ENCODE measurements around the gene GPR137C. TPM values are rescaled to one million over a fixed set of nuclear protein-coding genes. Genes with fewer than 3 reads are reported as not detected.

Gene GPR137C, protein sequence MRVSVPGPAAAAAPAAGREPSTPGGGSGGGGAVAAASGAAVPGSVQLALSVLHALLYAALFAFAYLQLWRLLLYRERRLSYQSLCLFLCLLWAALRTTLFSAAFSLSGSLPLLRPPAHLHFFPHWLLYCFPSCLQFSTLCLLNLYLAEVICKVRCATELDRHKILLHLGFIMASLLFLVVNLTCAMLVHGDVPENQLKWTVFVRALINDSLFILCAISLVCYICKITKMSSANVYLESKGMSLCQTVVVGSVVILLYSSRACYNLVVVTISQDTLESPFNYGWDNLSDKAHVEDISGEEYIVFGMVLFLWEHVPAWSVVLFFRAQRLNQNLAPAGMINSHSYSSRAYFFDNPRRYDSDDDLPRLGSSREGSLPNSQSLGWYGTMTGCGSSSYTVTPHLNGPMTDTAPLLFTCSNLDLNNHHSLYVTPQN
- total RNA-seq, result under 0.01 TPM in 1 of 2 replicates, not detected in the other

DNA sequence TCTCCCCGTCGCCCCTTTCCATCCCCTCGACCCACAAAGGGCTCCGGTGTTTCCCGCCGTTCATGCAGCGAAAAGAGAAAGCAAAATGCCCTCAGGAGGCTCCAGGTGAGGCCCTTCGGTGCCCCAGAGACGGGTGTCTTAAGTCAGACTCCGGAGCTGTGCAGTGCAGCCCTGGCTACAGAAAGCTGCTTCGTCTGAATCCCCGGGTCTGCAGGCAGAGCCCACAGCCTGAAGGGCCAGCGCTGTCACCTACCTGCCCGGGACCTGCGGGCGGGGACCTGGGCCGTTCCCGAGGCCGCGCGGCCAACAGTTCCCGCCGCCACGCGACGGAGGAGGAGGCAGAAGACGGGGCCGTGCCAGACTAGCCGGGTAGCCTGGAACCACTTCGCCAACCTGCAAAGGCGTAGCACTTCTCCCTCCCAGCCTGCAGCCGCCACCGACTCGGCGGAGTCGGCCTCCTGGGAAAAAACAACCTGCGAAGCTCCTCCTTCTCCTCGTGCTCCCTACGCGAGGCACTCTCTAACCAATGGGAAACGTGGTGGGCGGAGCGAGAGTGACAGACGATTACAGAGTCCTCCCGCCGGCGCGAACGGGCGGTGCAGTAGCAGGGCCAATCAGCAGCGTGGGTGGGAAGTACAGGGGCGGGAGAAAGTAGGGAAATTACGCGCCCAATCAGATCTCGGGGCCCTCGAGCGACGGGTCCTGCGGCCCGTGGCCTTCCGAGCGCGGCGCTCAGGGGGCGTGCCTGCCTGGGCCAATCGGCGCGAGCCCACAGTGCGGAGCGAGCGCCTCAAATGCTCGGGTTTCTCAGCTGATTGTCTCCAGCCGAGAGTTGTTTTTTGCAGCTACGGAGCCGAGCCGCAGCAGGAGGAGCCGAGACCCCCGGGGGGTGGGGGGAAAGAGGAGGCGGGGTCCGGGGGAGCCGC is at the start of gene GPR137C, which contains the start of gene TXNDC16:
GPR137C (plus strand) TSS at position 774 of the 926 bp plus-strand sequence. CDS start 312 bp downstream, outside the sequence.
TXNDC16 (minus strand) TSS at position 443 of the 926 bp plus-strand sequence. CDS start 8,948 bp downstream, outside the sequence.

Other genes with a start within 250 kb of the GPR137C start
- gene PTGER2, start 238.5 kb upstream of the GPR137C start, total RNA-seq, result 0.78 and 1.2 TPM in 2 replicates
- 1.4 and 3.0 TPM in 2 replicates for gene TXNDC16, start 331 bp upstream of the GPR137C start, total RNA-seq
- gene ERO1A, start 142.7 kb downstream of the GPR137C start, total RNA-seq, result 110 and 172 TPM in 2 replicates
- gene PSMC6, start 154.4 kb downstream of the GPR137C start, total RNA-seq, result 80.0 and 112 TPM in 2 replicates
- 10.3 and 15.8 TPM in 2 replicates for gene STYX, start 177.3 kb downstream of the GPR137C start, total RNA-seq
- gene GNPNAT1, start 238.8 kb downstream of the GPR137C start, total RNA-seq, result 30.4 and 33.2 TPM in 2 replicates

Measured in airway epithelial cell (primary cell).